Activated naive CD4-positive, alpha-beta T cell treated with anti-CD3 and anti-CD28 coated beads for 36 hours (primary cell): ENCODE measurements around the gene FOXP1. TPM values are rescaled to one million over a fixed set of nuclear protein-coding genes. Genes with fewer than 3 reads are reported as not detected.

ENCODE experiments used
- CTCF ChIA-PET: fragments of 350-600 bp; sonication (Branson Sonifier 250); formaldehyde crosslinking; loops from one replicate; lab custom pipeline; 2021; ENCODE audit warnings: antibody characterized with exemption; lab: Charles Lee
- DNase-seq: peaks from one replicate; pipeline ENCODE4 v3.0.0-alpha.2; 2020
- H3K27ac Mint-ChIP-seq: one replicate; pipeline ENCODE4 v1.8.0; 2021; ENCODE audit warnings: mild to moderate bottlenecking, mixed read lengths
- H3K27me3 Mint-ChIP-seq: one replicate; pipeline ENCODE4 v1.8.0; 2021; ENCODE audit warnings: low read depth, mixed read lengths
- H3K36me3 Mint-ChIP-seq: one replicate; pipeline ENCODE4 v1.8.0; 2021; ENCODE audit warnings: low read depth, mixed read lengths
- H3K4me1 Mint-ChIP-seq: one replicate; pipeline ENCODE4 v1.8.0; 2021; ENCODE audit warnings: low read depth, mixed read lengths
- H3K4me3 Mint-ChIP-seq: one replicate; pipeline ENCODE4 v1.8.0; 2021; ENCODE audit warnings: mild to moderate bottlenecking, moderate library complexity, mixed read lengths
- H3K9me3 Mint-ChIP-seq: one replicate; pipeline ENCODE4 v1.8.0; 2021; ENCODE audit warnings: mixed read lengths
- intact Hi-C: fragments of 100-400 bp; cut with micrococcal nuclease; formaldehyde crosslinking; loops from one replicate; pipeline ENCODE4 v1.15.1; 2023
- total RNA-seq, 2 experiments: library from RNA; stranded (reverse); gene quantifications; one replicate each; pipeline ENCODE4 v1.2.3, GENCODE V29; 2021

FOXP1 gene
- total RNA-seq, 2 experiments from 2014 or later = 95.2 to 97.4 TPM

DNA sequence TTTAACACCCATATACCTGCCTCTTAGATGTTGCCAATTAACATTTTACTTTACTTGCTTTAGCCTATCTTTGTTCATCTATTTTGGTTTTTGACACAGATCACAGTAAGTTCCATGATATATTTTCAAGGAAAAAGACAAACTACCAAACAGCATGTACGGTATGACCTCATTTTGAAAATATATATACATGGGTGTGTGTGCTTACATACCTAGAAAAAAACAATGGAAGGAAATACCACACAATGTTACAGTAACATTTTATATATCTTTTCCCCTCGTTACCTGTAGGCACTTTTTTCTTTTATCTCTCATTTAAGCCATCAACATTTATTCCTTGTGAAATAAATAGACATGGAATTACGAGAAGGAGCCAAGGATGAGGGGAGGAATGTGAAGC lies 170.0 kb downstream of the FOXP1 start:
- CTCF ChIA-PET = no interaction called here
- H3K27me3 Mint-ChIP-seq = no peaks in the 10 kb centered on the region
- intact Hi-C loops = no loop called here
- H3K4me3 Mint-ChIP-seq = no peak overlapping the region
- H3K9me3 Mint-ChIP-seq = no peaks in the 10 kb centered on the region
- H3K36me3 Mint-ChIP-seq = no peaks in the 10 kb centered on the region
- DNase-seq = no peak
- H3K27ac Mint-ChIP-seq = no peak overlapping the region
- peaks cover 93% of the 10 kb centered on the region for H3K4me1 Mint-ChIP-seq

- H3K9me3 Mint-ChIP-seq = no peaks in the 10 kb centered on the region
- no peaks in the 10 kb centered on the region for H3K27me3 Mint-ChIP-seq
- H3K36me3 Mint-ChIP-seq = no peaks in the 10 kb centered on the region
- H3K4me1 Mint-ChIP-seq = peaks cover 86% of the 10 kb centered on the region
- CTCF ChIA-PET = interaction anchor here (0.5 to 2.5 kb wide), 2 partner anchors 11 to 53 kb away, joined by 3 to 9 read pairs; no protein-coding TSS in a partner anchor
- no peak for DNase-seq
- no peak overlapping the region for H3K27ac Mint-ChIP-seq
- intact Hi-C loops = no loop called here
- no peak overlapping the region for H3K4me3 Mint-ChIP-seq
Observed at GRCh38 chr3:71409352-71409751, 174.2 kb downstream of the FOXP1 start.

DNA sequence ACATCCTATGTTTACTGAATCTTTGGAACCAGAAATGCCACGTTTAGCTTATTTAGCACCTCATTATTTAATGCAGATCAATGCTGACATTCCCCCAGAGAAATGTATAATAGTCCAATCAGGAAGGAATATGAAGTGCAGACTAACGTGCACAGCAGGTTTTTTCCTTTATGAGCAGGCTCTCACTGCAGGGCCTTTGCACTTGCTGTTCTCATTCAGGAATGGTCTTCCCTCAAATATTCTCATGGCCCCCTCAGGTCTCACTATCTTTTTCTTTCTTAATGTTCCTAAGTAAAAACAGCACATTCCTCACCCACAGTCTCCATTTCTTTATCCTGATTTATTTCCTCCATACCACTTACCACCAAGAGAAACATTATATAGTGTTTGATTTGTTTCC lies 174.6 kb downstream of the FOXP1 start:
- Mint-ChIP-seq H3K27me3 (no peaks in the 10 kb centered on the region), H3K36me3 (no peaks in the 10 kb centered on the region), H3K4me1 (peaks cover 82% of the 10 kb centered on the region), H3K9me3 (no peaks in the 10 kb centered on the region), H3K27ac (no peak overlapping the region), H3K4me3 (no peak overlapping the region)
- intact Hi-C loops = no loop called here
- no peak for DNase-seq
- CTCF ChIA-PET = interaction anchor here (2.5 kb wide), 1 partner anchor 10 kb away, joined by 9 read pairs; no protein-coding TSS in a partner anchor

GRCh38 chr3:71407823-71408222 lies 175.7 kb downstream of the FOXP1 start:
- Mint-ChIP-seq H3K27me3 (no peaks in the 10 kb centered on the region), H3K9me3 (no peaks in the 10 kb centered on the region), H3K4me3 (no peak overlapping the region), H3K36me3 (no peaks in the 10 kb centered on the region), H3K4me1 (peaks cover 81% of the 10 kb centered on the region), H3K27ac (no peak overlapping the region)
- intact Hi-C loops = no loop called here
- CTCF ChIA-PET = no interaction called here
- DNase-seq = no peak

DNA sequence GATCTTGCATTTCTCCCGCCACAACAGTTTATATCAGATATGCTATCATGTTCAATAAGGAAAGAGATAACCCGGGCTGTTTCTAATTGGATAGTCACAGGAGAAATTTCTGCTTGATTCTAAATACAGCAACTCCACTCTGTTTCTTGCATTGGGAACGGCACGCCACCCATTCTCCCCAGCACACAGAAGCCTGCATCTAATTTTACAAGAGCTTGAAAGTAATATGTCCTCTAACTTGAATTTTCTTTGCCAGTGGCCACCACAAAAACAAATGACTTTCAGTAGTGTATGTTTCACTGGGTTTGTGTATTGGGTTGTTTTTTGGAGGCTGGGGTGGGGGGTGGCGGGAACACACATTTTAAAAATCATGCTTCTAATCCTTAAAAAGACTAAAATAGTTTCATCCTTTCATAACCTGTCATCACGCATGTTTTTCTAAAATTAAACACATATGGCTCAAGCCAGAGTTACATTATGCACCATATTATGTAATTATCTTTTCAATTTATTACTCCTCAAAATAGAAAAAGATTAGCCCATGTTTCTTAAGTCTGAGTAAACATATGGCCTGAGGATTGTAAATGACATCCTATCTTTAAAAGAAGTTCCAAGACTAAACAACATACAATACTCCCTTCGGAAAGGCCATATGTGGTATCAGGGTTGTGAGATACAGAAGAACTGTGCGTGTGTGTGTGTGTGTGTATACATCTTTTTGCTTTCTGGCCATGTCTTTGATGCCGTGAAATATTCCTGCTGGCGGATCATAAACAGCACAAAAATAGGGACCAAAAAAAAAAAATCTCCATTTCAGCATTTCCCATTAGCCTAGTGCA lies 176.3 kb downstream of the FOXP1 start:
- Mint-ChIP-seq H3K27me3 (no peaks in the 10 kb centered on the region), H3K4me1 (peaks cover 81% of the 10 kb centered on the region), H3K4me3 (no peak overlapping the region), H3K27ac (no peak overlapping the region), H3K36me3 (no peaks in the 10 kb centered on the region), H3K9me3 (no peaks in the 10 kb centered on the region)
- DNase-seq = no peak
- CTCF ChIA-PET = interaction anchor here (2.3 kb wide), 1 partner anchor 10 kb away, joined by 7 read pairs; no protein-coding TSS in a partner anchor
- intact Hi-C loops = no loop called here

DNA sequence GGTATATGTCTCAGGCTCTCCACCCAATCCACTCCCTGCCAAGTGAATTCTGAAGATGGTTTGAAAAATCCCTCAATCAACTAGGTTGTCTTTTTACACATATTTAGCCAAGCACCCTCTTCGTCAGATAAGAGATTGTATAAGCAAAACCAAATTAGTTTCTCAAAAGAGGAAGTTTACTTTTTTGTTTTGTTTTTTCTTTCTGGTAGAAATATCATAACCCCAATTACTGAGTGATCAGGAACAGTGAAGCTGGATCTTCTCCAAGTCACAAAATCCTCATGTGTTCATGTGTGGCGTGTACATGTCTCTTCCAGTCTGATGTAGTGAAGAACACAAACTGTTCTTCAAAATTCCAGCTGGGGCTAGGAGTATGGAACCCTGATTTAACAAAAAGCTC lies 180.6 kb downstream of the FOXP1 start:
- H3K27me3 Mint-ChIP-seq = no peaks in the 10 kb centered on the region
- no peaks in the 10 kb centered on the region for H3K9me3 Mint-ChIP-seq
- no peak for DNase-seq
- H3K27ac Mint-ChIP-seq = no peak overlapping the region
- H3K36me3 Mint-ChIP-seq = no peaks in the 10 kb centered on the region
- H3K4me1 Mint-ChIP-seq = peaks cover 85% of the 10 kb centered on the region
- CTCF ChIA-PET = interaction anchor here (0.9 to 1.5 kb wide), 3 partner anchors 14 to 77 kb away, joined by 3 to 9 read pairs (median 4); no protein-coding TSS in a partner anchor
- intact Hi-C loops = no loop called here
- H3K4me3 Mint-ChIP-seq = no peak overlapping the region

GRCh38 chr3:71402280-71402679 lies 181.2 kb downstream of the FOXP1 start:
- Mint-ChIP-seq H3K27me3 (no peaks in the 10 kb centered on the region), H3K9me3 (no peaks in the 10 kb centered on the region), H3K36me3 (no peaks in the 10 kb centered on the region), H3K27ac (no peak overlapping the region), H3K4me3 (no peak overlapping the region), H3K4me1 (peaks cover 86% of the 10 kb centered on the region)
- CTCF ChIA-PET = interaction anchor here (1.5 kb wide), 1 partner anchor 15 kb away, joined by 9 read pairs; no protein-coding TSS in a partner anchor
- no peak for DNase-seq
- intact Hi-C loops = no loop called here

DNA sequence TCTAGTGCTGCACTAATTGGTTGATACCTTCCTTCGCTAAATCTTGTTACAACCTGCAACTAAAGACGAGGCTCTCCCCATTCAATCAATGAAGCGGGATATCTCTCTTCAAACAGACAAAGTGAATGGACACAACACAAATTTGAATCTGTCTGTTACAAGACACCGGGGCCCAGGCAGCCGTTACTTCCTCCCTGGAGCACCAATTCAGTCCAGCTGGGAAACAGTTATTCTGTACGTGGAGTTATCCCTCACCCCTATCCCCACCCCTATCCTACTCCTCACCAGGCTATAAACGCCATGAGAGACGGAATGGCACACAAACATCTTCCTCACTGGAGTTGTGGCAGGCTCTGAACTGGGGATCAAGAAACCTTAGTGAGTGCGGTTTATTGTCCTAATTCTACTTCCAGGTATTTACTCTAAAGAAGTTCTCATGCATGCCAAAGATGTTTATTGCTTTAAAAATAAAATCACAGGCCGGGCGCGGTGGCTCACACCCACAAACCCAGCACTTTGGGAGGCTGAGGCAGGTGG lies 181.8 kb downstream of the FOXP1 start:
- CTCF ChIA-PET = interaction anchor here (0.5 to 1.4 kb wide), 3 partner anchors 9 to 109 kb away, joined by 3 read pairs; no protein-coding TSS in a partner anchor
- H3K4me3 Mint-ChIP-seq = no peak overlapping the region
- H3K27me3 Mint-ChIP-seq = no peaks in the 10 kb centered on the region
- peaks cover 86% of the 10 kb centered on the region for H3K4me1 Mint-ChIP-seq
- H3K27ac Mint-ChIP-seq = no peak overlapping the region
- no peaks in the 10 kb centered on the region for H3K9me3 Mint-ChIP-seq
- no peaks in the 10 kb centered on the region for H3K36me3 Mint-ChIP-seq
- intact Hi-C loops = loop anchor here (1.0 kb wide), 1 partner anchor 9 kb away; no protein-coding TSS in a partner anchor
- no peak for DNase-seq

- intact Hi-C loops = loop anchor here (1.0 kb wide), 1 partner anchor 9 kb away; no protein-coding TSS in a partner anchor
- no peaks in the 10 kb centered on the region for H3K36me3 Mint-ChIP-seq
- peak overlapping the region; percentile 62 for H3K27ac Mint-ChIP-seq
- DNase-seq = no peak
- no peaks in the 10 kb centered on the region for H3K27me3 Mint-ChIP-seq
- peak overlapping the region; percentile 50 for H3K4me3 Mint-ChIP-seq
- CTCF ChIA-PET = interaction anchor here (0.8 to 1.4 kb wide), 2 partner anchors 9 to 15 kb away, joined by 3 read pairs; no protein-coding TSS in a partner anchor
- peaks cover 85% of the 10 kb centered on the region for H3K4me1 Mint-ChIP-seq
- H3K9me3 Mint-ChIP-seq = no peaks in the 10 kb centered on the region
Observed at GRCh38 chr3:71400986-71401451, 182.5 kb downstream of the FOXP1 start.

DNA sequence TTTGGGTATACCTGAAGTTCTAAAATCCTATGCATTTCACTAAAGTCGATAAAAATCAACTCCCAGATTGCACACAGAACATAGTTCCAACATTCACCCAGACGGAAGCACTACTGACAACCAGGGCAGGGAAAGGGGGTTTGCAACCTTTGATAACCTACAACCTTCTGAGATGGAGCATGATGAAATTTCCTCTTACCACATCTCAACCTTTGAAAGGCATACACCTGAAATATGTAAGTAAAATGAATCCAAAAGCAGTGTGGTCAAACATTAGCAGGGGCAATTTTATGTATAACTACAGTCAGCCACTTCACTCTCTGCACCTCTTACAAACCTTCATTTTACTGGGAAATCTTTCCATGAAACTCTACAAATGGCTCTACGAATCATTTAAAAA lies 184.1 kb downstream of the FOXP1 start:
- Mint-ChIP-seq H3K36me3 (peaks cover 3% of the 10 kb centered on the region), H3K4me3 (no peak overlapping the region), H3K27ac (peak overlapping the region; percentile 37), H3K27me3 (no peaks in the 10 kb centered on the region), H3K9me3 (no peaks in the 10 kb centered on the region), H3K4me1 (peaks cover 83% of the 10 kb centered on the region)
- no peak for DNase-seq
- CTCF ChIA-PET = interaction anchor here (1.5 to 2.2 kb wide), 3 partner anchors 10 to 31 kb away, joined by 3 to 12 read pairs (median 9); no protein-coding TSS in a partner anchor
- intact Hi-C loops = loop anchor here (2.0 kb wide), 2 partner anchors 15 to 183 kb away; partner anchors contain the start of gene FOXP1

DNA sequence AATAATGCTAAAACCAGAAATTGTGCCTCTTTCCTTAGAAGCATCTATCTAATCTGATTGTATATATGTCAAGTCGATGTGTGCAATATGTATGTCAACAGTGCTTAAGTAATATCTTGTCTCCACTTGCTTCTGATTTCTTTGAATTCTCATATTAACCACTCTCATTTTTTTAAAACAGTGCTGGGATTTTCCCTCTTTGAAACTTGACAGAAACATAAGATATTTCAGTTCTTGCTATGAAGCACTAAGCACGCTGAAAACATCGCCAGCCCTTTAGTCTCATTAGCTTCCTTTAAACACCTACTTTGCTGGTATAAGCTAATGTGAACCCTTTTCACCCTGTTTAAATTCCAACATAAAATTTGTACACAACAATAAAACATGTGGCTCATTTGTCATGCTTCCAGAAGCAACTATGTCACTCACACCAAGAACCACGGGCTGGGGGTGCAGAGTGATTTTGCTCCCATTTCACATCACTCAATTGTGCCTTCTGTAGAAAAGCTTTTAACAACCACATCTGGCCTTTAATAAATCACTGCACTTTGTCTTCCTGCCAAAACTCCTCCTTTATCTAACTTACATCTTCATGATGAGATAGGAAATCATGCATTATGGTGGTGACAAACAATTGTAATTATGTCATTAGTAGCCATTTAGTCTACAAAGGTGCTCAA lies 185.2 kb downstream of the FOXP1 start:
- no peaks in the 10 kb centered on the region for H3K27me3 Mint-ChIP-seq
- CTCF ChIA-PET = interaction anchor here (0.6 to 2.7 kb wide), 21 partner anchors 10 to 186 kb away, joined by 3 to 19 read pairs (median 5); no protein-coding TSS in a partner anchor
- H3K4me1 Mint-ChIP-seq = peaks cover 87% of the 10 kb centered on the region
- DNase-seq = peak; percentile 67
- peak overlapping the region; percentile 56 for H3K4me3 Mint-ChIP-seq
- H3K27ac Mint-ChIP-seq = peak overlapping the region; percentile 67
- intact Hi-C loops = loop anchor here (1.0 to 2.0 kb wide), 8 partner anchors 17 to 737 kb away; partner anchors contain the start of gene FOXP1
- no peaks in the 10 kb centered on the region for H3K9me3 Mint-ChIP-seq
- H3K36me3 Mint-ChIP-seq = peaks cover 3% of the 10 kb centered on the region
